H1 (cell line): ENCODE measurements around the gene CCDC144A. TPM values are rescaled to one million over a fixed set of nuclear protein-coding genes. Genes with fewer than 3 reads are reported as not detected.

Source experiments
- ATF2 ChIP-seq: IDR thresholded peaks from 2 replicates; pipeline ENCODE4 v1.6.1; 2012; ENCODE audit warnings: low read length, inconsistent platforms
- ATF3 ChIP-seq: IDR thresholded peaks from 2 replicates; pipeline ENCODE4 v1.6.1; 2011; ENCODE audit warnings: low read depth, mild to moderate bottlenecking, low read length; ENCODE audit not compliant: insufficient read depth
- BRCA1 ChIP-seq: IDR thresholded peaks from 2 replicates; pipeline ENCODE4 v1.6.1; 2012; ENCODE audit warnings: low read depth, low read length, improper control_type of control experiment
- CBX5 ChIP-seq: fragments of 300-800, 300-1000 bp; sonication (generic); IDR thresholded peaks from 2 replicates; pipeline ENCODE4 v1.7.1; 2016; ENCODE audit warnings: antibody characterized with exemption, low read length, low read depth
- CREB1 ChIP-seq: IDR thresholded peaks from 2 replicates; pipeline ENCODE4 v1.6.1; 2012; ENCODE audit warnings: inconsistent platforms
- CTBP2 ChIP-seq: IDR thresholded peaks from 2 replicates; pipeline ENCODE4 v1.7.0; 2011; ENCODE audit warnings: borderline replicate concordance, mild to moderate bottlenecking, moderate library complexity, mixed read lengths, low read length; ENCODE audit not compliant: insufficient read depth, insufficient read length
- CTCF ChIP-seq, 3 experiments: IDR thresholded peaks; 1 replicate in 2 of 3; 2 replicates in 1 of 3; pipeline versions ENCODE4 v1.5.1 to v1.6.1; 2011; ENCODE audit warnings: low read length in 3 of 3, mild to moderate bottlenecking in 3 of 3, inconsistent platforms in 2 of 3, low read depth in 1 of 3, moderate library complexity in 1 of 3; ENCODE audit not compliant: insufficient read depth in 1 of 3; ENCODE audit errors: control extremely low read depth in 1 of 3
- GABPA ChIP-seq: IDR thresholded peaks from 2 replicates; pipeline ENCODE4 v1.6.1; 2011; ENCODE audit warnings: mild to moderate bottlenecking, low read length, moderate library complexity, borderline replicate concordance; ENCODE audit not compliant: insufficient read depth
- HDAC2 ChIP-seq, 2 experiments: fragments of 300-600 bp in 1 of 2; sonication (generic) in 1 of 2; IDR thresholded peaks; 2 replicates each; pipeline ENCODE4 v1.6.1; 2011 to 2012; ENCODE audit warnings: low read depth in 2 of 2, low read length in 2 of 2, mild to moderate bottlenecking in 2 of 2, moderate library complexity in 2 of 2, borderline replicate concordance in 1 of 2, inconsistent platforms in 1 of 2
- JUN ChIP-seq: IDR thresholded peaks from 2 replicates; pipeline ENCODE4 v1.6.1; 2011; ENCODE audit warnings: low read depth, mild to moderate bottlenecking, improper control_type of control experiment, low read length
- KDM5A ChIP-seq: fragments of 200-600 bp; IDR thresholded peaks from 2 replicates; pipeline ENCODE4 v1.7.1; 2012; ENCODE audit warnings: mild to moderate bottlenecking, low read length, inconsistent platforms, mixed read lengths
- POLR2AphosphoS5 ChIP-seq: IDR thresholded peaks from 2 replicates; pipeline ENCODE4 v1.6.1; 2011; ENCODE audit warnings: low read depth, low read length
- RAD21 ChIP-seq, 2 experiments: IDR thresholded peaks in 1 of 2; conservative IDR thresholded peaks in 1 of 2; 2 replicates each; pipeline ENCODE4 v1.6.1; 2011; ENCODE audit warnings: low read depth in 2 of 2, low read length in 2 of 2, improper control_type of control experiment in 1 of 2, inconsistent platforms in 1 of 2, mild to moderate bottlenecking in 1 of 2, moderate library complexity in 1 of 2
- RNF2 ChIP-seq: fragments of 200-900, 300-1000 bp; sonication (generic); IDR thresholded peaks from 2 replicates; pipeline ENCODE4 v1.7.1; 2016; ENCODE audit warnings: borderline replicate concordance, low read depth, mild to moderate bottlenecking, antibody characterized with exemption, low read length; ENCODE audit not compliant: poor library complexity, severe bottlenecking; ENCODE audit errors: missing control alignments
- TAF1 ChIP-seq: IDR thresholded peaks from 2 replicates; pipeline ENCODE4 v1.6.1; 2011; ENCODE audit warnings: mild to moderate bottlenecking, low read depth, low read length
- USF2 ChIP-seq: IDR thresholded peaks from 2 replicates; pipeline ENCODE4 v1.6.1; 2011; ENCODE audit warnings: low read length, improper control_type of control experiment
- polyA plus RNA-seq, 7 experiments: library from polyadenylated mRNA; depleted of rRNA in 3 of 7; stranded (reverse) in 5 of 7; unstranded in 2 of 7; fragments of >200 nt in 5 of 7; fragments of 200-250 nt in 2 of 7; gene quantifications; 1 replicate in 5 of 7; 2 replicates in 1 of 7; 4 replicates in 1 of 7; pipeline versions ENCODE4 v1.2.1 to v1.2.3, GENCODE V29; 2011 to 2013; ENCODE audit warnings: missing spikeins in 2 of 7, mixed read lengths in 2 of 7
- total RNA-seq: library from RNA; stranded (reverse); fragmentation: NEBNext Ultra II Directional; extraction: Animal tissue kit (Norgen Biotek cat#: 25700); gene quantifications from 2 replicates; pipeline ENCODE4 v1.2.1, GENCODE V29; 2021

Gene CCDC144A
- total and polyA plus RNA-seq, 2 of the 8 experiments (the other 6 are each of a cell fraction or from before 2014, with no cell fraction given) = 0.35 to 1.7 TPM

- TF ChIP-seq ATF3 = no peak
- no peak for TF ChIP-seq CBX5
- peak; percentile 50 for TF ChIP-seq CREB1
- TF ChIP-seq RAD21 (IDR thresholded peaks at IDR 0.05 in 1 of 2, conservative IDR thresholded peaks at IDR 0.05 in 1 of 2; ENCODE audit: low read depth in 2 of 2, low read length in 2 of 2) = no peak
- TF ChIP-seq HDAC2 (IDR thresholded peaks at IDR 0.05; ENCODE audit: borderline replicate concordance in 1 of 2, low read depth in 2 of 2, low read length in 2 of 2) = 0 out of 4 replicates have a peak, but pooled peaks of 1 of the 2 experiments have one; percentile 47
- TF ChIP-seq POLR2AphosphoS5 = peak; percentile 81; the same call in 1 of the 2 replicates
- no peak for TF ChIP-seq RNF2
- TF ChIP-seq TAF1 = peak; percentile 81
- TF ChIP-seq CTCF (IDR thresholded peaks at IDR 0.05; ENCODE audit: control extremely low read depth in 1 of 3, insufficient read depth in 1 of 3, low read depth in 1 of 3, low read length in 3 of 3) = 0 out of 4 replicates have a peak, but pooled peaks of 1 of the 3 experiments have one; percentile 8
- no peak for TF ChIP-seq BRCA1
- TF ChIP-seq GABPA = no peak
- no peak for TF ChIP-seq ATF2
- TF ChIP-seq CTBP2 = no peak
- no peak for TF ChIP-seq KDM5A
- no peak for TF ChIP-seq USF2
- TF ChIP-seq JUN = no peak
Observed at GRCh38 chr17:16653367-16654041, 36.5 kb upstream of the CCDC144A start, which contains the start of gene ZNF624 (continued).
